Measurements from ENCODE around the gene F3.

Gene F3

DNA sequence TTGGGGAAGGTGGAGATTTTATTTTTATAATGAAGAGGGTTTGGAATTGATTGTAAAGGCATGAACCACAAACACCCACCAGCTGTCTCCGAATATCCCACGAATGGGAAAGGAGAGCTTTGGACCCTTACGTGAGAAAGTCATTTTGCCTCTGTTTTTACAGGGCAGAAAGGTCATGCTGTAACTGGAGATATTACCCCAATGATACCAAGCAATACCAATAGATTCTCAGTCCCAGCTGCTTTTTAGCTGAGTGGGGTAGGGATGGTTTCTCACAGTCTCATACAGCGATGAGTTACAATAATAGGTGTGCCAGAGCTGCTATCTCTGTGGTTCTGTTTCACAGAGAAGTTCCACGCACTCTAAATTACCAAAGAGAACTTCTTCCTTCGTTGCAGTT, 8.8 kb upstream of the F3 start:
- Histone ChIP-seq H3K36me3 (no peaks in the 10 kb centered on the region), H3K4me3 (ENCODE audit: low read depth in 1 of 2, low read length in 1 of 2) (no peak overlapping the region), H3K27ac (no peak overlapping the region), H3K9me3 (no peaks in the 10 kb centered on the region), H3K4me1 (ENCODE audit: control insufficient read depth in 1 of 2, insufficient read depth in 1 of 2, low read depth in 1 of 2, low read length in 1 of 2) (no peaks in the 10 kb centered on the region), H3K27me3 (no peaks in the 10 kb centered on the region)
- TF ChIP-seq CTCF (IDR thresholded peaks at IDR 0.05): no peak

GRCh38 chr1:94549706-94550105, 8.1 kb upstream of the F3 start:
- no peaks in the 10 kb centered on the region for H3K36me3 ChIP-seq
- no peaks in the 10 kb centered on the region for H3K9me3 ChIP-seq
- no peak for TF ChIP-seq CTCF (IDR thresholded peaks at IDR 0.05)
- peaks cover under 1% of the 10 kb centered on the region for H3K27me3 ChIP-seq
- H3K4me3 ChIP-seq (ENCODE audit: low read depth in 1 of 2, low read length in 1 of 2): no peak overlapping the region
- H3K27ac ChIP-seq: no peak overlapping the region
- no peaks in the 10 kb centered on the region for H3K4me1 ChIP-seq (ENCODE audit: control insufficient read depth in 1 of 2, insufficient read depth in 1 of 2, low read depth in 1 of 2, low read length in 1 of 2)

DNA sequence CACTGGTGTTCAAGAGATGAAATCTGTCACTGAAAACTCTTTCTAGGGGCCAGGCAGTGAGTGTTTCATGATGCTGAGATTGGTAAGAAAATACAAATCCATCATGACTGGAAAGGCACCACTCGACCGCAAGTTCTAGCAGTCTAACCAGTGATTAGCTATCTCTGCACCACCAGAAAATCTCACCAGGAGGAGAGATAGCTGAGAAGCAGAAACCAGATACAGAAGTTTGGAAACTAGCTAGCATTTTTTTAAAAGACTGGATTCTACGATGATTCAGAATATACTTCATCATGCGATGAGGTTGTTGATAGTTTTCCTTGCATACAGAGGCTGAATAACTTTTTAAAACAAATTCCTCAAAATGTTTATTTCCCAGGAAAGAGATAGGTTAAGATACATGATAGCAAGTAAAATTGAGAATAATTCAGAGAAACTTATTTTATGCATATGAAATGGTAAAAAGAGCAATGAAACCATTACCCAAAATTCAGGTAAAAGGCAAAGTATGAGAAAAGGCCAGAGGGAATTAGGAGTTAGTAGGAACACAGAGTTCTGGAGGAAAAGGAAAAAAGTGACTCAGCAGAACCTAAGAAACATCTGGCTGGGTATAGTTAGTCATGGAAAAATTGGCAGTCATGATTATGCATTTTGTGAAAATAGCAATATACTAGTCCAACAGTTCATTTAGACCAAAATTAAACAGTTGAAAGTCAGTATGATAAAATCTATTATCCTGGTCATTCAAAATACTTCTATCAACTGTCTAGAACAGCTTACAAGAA, 3.3 kb upstream of the F3 start:
- H3K4me1 ChIP-seq (ENCODE audit: control insufficient read depth in 1 of 2, insufficient read depth in 1 of 2, low read depth in 1 of 2, low read length in 1 of 2): peaks cover 17 to 26% of the 10 kb centered on the region in 2 experiments
- H3K27ac ChIP-seq: no peak overlapping the region
- no peak overlapping the region for H3K4me3 ChIP-seq (ENCODE audit: low read depth in 1 of 2, low read length in 1 of 2)

GRCh38 chr1:94543893-94544635, 2.5 kb upstream of the F3 start:
- Histone ChIP-seq H3K27ac (no peak overlapping the region), H3K27me3 (peaks cover 54% of the 10 kb centered on the region), H3K4me3 (ENCODE audit: low read depth in 1 of 2, low read length in 1 of 2) (no peak overlapping the region), H3K9me3 (no peaks in the 10 kb centered on the region), H3K4me1 (ENCODE audit: control insufficient read depth in 1 of 2, insufficient read depth in 1 of 2, low read depth in 1 of 2, low read length in 1 of 2) (peaks cover 17 to 26% of the 10 kb centered on the region in 2 experiments), H3K36me3 (no peaks in the 10 kb centered on the region)
- TF ChIP-seq CTCF (IDR thresholded peaks at IDR 0.05): no peak

More for the DNA sequence above, 3.3 kb upstream of the F3 start:
- Histone ChIP-seq H3K36me3 (no peaks in the 10 kb centered on the region), H3K27me3 (peaks cover 48% of the 10 kb centered on the region), H3K9me3 (no peaks in the 10 kb centered on the region)
- TF ChIP-seq CTCF (IDR thresholded peaks at IDR 0.05): no peak

- H3K27ac ChIP-seq: no peak overlapping the region
- H3K36me3 ChIP-seq: no peaks in the 10 kb centered on the region
- H3K4me3 ChIP-seq (ENCODE audit: low read depth in 1 of 2, low read length in 1 of 2): no peak overlapping the region
- H3K9me3 ChIP-seq: no peaks in the 10 kb centered on the region
- TF ChIP-seq CTCF (IDR thresholded peaks at IDR 0.05): no peak
- peaks cover 17 to 26% of the 10 kb centered on the region in 2 experiments for H3K4me1 ChIP-seq (ENCODE audit: control insufficient read depth in 1 of 2, insufficient read depth in 1 of 2, low read depth in 1 of 2, low read length in 1 of 2)
- H3K27me3 ChIP-seq: peaks cover 54% of the 10 kb centered on the region
Measured at GRCh38 chr1:94543001-94543400, 1.4 kb upstream of the F3 start.

Data from neutrophil (primary cell).